ENCODE measurements around the gene GAMT.

Gene GAMT

GRCh38 chr19:1400281-1401137 is 833 bp downstream of the GAMT start:
- TF ChIP-seq CTCF (IDR thresholded peaks at IDR 0.05): no peak
- peaks cover 2% of the 10 kb centered on the region for H3K36me3 ChIP-seq
- H3K27ac ChIP-seq: no peak overlapping the region
- H3K4me3 ChIP-seq (ENCODE audit: low read depth in 1 of 2, low read length in 1 of 2): peak overlapping the region; percentile 35 to 54
- peaks cover 56% of the 10 kb centered on the region for H3K27me3 ChIP-seq
- H3K4me1 ChIP-seq (ENCODE audit: control insufficient read depth in 1 of 2, insufficient read depth in 1 of 2, low read depth in 1 of 2, low read length in 1 of 2): peaks cover 24 to 30% of the 10 kb centered on the region in 2 experiments
- H3K9me3 ChIP-seq: no peaks in the 10 kb centered on the region

- TF ChIP-seq CTCF (IDR thresholded peaks at IDR 0.05): no peak
- Histone ChIP-seq H3K27me3 (peaks cover 56% of the 10 kb centered on the region), H3K9me3 (no peaks in the 10 kb centered on the region), H3K4me1 (ENCODE audit: control insufficient read depth in 1 of 2, insufficient read depth in 1 of 2, low read depth in 1 of 2, low read length in 1 of 2) (peaks cover 24 to 30% of the 10 kb centered on the region in 2 experiments), H3K4me3 (ENCODE audit: low read depth in 1 of 2, low read length in 1 of 2) (no peak overlapping the region), H3K36me3 (peaks cover 10% of the 10 kb centered on the region), H3K27ac (no peak overlapping the region)
Measured at GRCh38 chr19:1399745-1400144, 1.6 kb downstream of the GAMT start.

GRCh38 chr19:1399079-1399478 is 2.3 kb downstream of the GAMT start:
- peaks cover 56% of the 10 kb centered on the region for H3K27me3 ChIP-seq
- peaks cover 17% of the 10 kb centered on the region for H3K36me3 ChIP-seq
- no peaks in the 10 kb centered on the region for H3K9me3 ChIP-seq
- H3K4me3 ChIP-seq (ENCODE audit: low read depth in 1 of 2, low read length in 1 of 2): no peak overlapping the region
- H3K4me1 ChIP-seq (ENCODE audit: control insufficient read depth in 1 of 2, insufficient read depth in 1 of 2, low read depth in 1 of 2, low read length in 1 of 2): peaks cover 24 to 26% of the 10 kb centered on the region in 2 experiments
- TF ChIP-seq CTCF (IDR thresholded peaks at IDR 0.05): no peak
- no peak overlapping the region for H3K27ac ChIP-seq

GRCh38 chr19:1397838-1398237 is 3.5 kb downstream of the GAMT start:
- Histone ChIP-seq H3K4me3 (ENCODE audit: low read depth in 1 of 2, low read length in 1 of 2) (no peak overlapping the region), H3K36me3 (peaks cover 29% of the 10 kb centered on the region), H3K4me1 (ENCODE audit: control insufficient read depth in 1 of 2, insufficient read depth in 1 of 2, low read depth in 1 of 2, low read length in 1 of 2) (peaks cover 23 to 24% of the 10 kb centered on the region in 2 experiments), H3K27me3 (peaks cover 45% of the 10 kb centered on the region), H3K9me3 (no peaks in the 10 kb centered on the region), H3K27ac (no peak overlapping the region)
- TF ChIP-seq CTCF (IDR thresholded peaks at IDR 0.05): no peak

GRCh38 chr19:1396768-1397679 is 4.3 kb downstream of the GAMT start:
- peaks cover 37% of the 10 kb centered on the region for H3K36me3 ChIP-seq
- peaks cover 15 to 16% of the 10 kb centered on the region in 2 experiments for H3K4me1 ChIP-seq (ENCODE audit: control insufficient read depth in 1 of 2, insufficient read depth in 1 of 2, low read depth in 1 of 2, low read length in 1 of 2)
- no peak overlapping the region for H3K27ac ChIP-seq
- no peak overlapping the region for H3K4me3 ChIP-seq (ENCODE audit: low read depth in 1 of 2, low read length in 1 of 2)
- H3K27me3 ChIP-seq: peaks cover 37% of the 10 kb centered on the region
- no peaks in the 10 kb centered on the region for H3K9me3 ChIP-seq
- no peak for TF ChIP-seq CTCF (IDR thresholded peaks at IDR 0.05)

Measured in neutrophil (primary cell).